ENCODE data around the gene LCA5L. TPM values are rescaled to one million over a fixed set of nuclear protein-coding genes. Genes with fewer than 3 reads are reported as not detected.

LCA5L gene
- total RNA-seq, 1 donor from 2014 or later, result 1.4 TPM

DNA sequence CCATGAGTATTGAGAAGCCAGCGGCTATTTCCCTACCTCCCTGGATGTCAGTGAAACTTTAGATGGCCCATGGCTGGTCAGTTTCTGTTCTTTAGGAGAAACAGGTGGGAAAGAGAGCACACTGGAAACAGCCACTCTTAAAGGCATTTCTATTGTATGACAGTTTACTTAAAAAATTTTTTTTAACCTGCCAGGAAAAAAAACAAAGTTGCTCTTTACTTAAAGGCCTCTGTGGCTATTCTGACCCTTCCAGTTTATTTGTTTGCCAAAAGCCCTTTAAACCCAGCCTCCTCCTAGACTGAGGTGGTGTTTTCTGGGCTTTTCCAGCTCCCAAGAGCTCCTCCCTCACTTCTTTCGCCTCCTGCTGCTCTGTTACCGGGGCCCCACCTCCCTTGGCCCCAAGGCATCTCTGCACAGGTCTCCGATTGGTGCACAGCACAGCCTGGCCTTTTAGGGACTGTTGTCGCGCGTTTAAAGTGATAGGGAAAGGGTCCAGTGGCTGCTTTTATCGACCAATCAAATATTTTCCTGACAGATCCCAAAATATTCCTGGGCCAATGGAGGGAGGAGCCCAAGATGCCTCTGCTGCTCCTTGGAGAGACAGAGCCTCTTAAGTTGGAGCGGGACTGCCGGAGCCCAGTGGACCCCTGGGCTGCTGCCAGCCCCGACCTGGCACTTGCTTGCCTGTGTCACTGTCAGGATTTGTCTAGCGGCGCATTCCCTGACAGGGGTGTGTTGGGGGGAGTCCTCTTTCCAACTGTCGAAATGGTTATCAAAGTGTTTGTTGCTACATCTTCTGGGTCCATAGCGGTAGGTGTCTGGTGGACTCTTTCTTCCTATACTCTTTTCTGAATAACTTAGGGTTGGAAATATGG is 6.0 kb upstream of the LCA5L start, which contains the start of gene SH3BGR:
Gene SH3BGR, plus strand, starts transcription at position 639 of the 875 bp plus-strand sequence. Its CDS starts 127 bp downstream, at position 766.
- DNase-seq (ENCODE audit: low read depth, low spot score), result no peak
- H3K36me3 Mint-ChIP-seq (ENCODE audit: low read depth), result no peaks in the 10 kb centered on the region
- peak within 1 kb of the TSS; percentile 25 for H3K4me3 Mint-ChIP-seq
- peak within 1 kb of the TSS; percentile 88 for H3K27ac Mint-ChIP-seq (ENCODE audit: unreplicated experiment)
- H3K4me1 Mint-ChIP-seq, result peaks cover 17% of the 10 kb centered on the region
- TF ChIP-seq, protein P1, sequence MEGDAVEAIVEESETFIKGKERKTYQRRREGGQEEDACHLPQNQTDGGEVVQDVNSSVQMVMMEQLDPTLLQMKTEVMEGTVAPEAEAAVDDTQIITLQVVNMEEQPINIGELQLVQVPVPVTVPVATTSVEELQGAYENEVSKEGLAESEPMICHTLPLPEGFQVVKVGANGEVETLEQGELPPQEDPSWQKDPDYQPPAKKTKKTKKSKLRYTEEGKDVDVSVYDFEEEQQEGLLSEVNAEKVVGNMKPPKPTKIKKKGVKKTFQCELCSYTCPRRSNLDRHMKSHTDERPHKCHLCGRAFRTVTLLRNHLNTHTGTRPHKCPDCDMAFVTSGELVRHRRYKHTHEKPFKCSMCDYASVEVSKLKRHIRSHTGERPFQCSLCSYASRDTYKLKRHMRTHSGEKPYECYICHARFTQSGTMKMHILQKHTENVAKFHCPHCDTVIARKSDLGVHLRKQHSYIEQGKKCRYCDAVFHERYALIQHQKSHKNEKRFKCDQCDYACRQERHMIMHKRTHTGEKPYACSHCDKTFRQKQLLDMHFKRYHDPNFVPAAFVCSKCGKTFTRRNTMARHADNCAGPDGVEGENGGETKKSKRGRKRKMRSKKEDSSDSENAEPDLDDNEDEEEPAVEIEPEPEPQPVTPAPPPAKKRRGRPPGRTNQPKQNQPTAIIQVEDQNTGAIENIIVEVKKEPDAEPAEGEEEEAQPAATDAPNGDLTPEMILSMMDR (conservative IDR thresholded peaks at IDR 0.05), result no peak
- H3K9me3 Mint-ChIP-seq, result no peaks in the 10 kb centered on the region
- H3K27me3 Mint-ChIP-seq (ENCODE audit: low read depth), result peaks cover 4% of the 10 kb centered on the region

DNA sequence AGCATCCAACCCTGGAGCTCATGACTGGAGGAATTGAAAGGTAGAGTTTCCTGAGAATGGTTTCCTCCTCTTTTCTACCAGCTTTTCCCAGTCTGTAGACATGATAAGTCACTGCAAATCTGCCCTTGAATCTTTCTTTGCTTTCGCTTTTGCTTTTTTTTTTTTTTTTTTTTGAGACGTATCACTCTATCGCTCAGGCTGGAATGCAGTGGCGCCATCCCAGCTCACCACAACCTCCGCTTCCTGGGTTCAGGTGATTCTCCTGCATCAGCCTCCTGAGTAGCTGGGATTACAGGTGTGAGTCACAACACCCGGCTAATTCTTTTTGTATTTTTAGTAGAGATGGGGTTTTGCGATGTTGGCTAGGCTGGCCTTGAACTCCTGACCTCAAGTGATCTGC is 1.7 kb upstream of the LCA5L start:
- TF ChIP-seq, protein P1 (conservative IDR thresholded peaks at IDR 0.05), result no peak
- no peaks in the 10 kb centered on the region for H3K9me3 Mint-ChIP-seq
- H3K27me3 Mint-ChIP-seq (ENCODE audit: low read depth), result peaks cover 7% of the 10 kb centered on the region
- DNase-seq (ENCODE audit: low read depth, low spot score), result no peak
- peaks cover 27% of the 10 kb centered on the region for H3K4me1 Mint-ChIP-seq
- no peak overlapping the region for H3K27ac Mint-ChIP-seq (ENCODE audit: unreplicated experiment)
- peak overlapping the region; percentile 80 for H3K4me3 Mint-ChIP-seq
- H3K36me3 Mint-ChIP-seq (ENCODE audit: low read depth), result no peaks in the 10 kb centered on the region

DNA sequence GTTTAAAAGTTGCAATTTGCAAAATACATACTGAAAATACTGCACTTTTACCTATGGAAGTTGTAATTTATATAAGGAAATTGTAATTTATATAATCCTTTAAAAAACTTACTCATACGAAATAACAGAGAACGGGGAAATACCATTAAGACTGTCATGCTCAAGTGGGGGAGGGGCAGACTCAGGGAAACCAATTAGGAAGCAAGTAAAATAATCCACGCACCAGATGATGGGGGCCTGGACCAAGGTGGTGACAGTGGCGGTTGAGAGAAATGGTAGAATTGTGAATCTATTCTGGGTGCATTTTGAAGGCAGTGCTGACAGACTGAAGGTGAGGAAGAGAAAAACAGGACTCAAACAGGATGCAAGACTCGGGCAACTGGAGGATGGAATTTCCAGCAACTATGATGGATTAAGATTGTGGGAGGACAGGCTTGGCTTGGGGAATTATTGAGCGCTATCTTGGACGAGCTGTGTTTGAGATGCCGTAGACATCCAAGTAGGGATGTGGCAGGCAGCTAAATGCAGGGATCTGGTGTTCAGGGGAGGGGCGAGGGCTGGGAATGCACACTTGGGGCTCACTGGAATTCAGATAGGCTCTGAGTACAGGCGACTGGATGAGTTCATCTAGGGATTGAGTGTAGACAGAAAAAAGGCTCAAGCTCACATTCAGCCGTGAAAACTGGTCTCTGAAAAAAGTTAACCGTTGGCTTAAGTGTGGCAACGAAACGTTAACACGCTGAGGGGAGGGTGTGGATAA is 977 bp downstream of the LCA5L start:
- H3K4me3 Mint-ChIP-seq, result peak overlapping the region; percentile 93
- DNase-seq (ENCODE audit: low read depth, low spot score), result no peak
- H3K27ac Mint-ChIP-seq (ENCODE audit: unreplicated experiment), result peak overlapping the region; percentile 83
- no peaks in the 10 kb centered on the region for H3K36me3 Mint-ChIP-seq (ENCODE audit: low read depth)
- TF ChIP-seq, protein P1 (conservative IDR thresholded peaks at IDR 0.05), result no peak
- H3K4me1 Mint-ChIP-seq, result peaks cover 22% of the 10 kb centered on the region
- peaks cover 4% of the 10 kb centered on the region for H3K27me3 Mint-ChIP-seq (ENCODE audit: low read depth)
- no peaks in the 10 kb centered on the region for H3K9me3 Mint-ChIP-seq

DNA sequence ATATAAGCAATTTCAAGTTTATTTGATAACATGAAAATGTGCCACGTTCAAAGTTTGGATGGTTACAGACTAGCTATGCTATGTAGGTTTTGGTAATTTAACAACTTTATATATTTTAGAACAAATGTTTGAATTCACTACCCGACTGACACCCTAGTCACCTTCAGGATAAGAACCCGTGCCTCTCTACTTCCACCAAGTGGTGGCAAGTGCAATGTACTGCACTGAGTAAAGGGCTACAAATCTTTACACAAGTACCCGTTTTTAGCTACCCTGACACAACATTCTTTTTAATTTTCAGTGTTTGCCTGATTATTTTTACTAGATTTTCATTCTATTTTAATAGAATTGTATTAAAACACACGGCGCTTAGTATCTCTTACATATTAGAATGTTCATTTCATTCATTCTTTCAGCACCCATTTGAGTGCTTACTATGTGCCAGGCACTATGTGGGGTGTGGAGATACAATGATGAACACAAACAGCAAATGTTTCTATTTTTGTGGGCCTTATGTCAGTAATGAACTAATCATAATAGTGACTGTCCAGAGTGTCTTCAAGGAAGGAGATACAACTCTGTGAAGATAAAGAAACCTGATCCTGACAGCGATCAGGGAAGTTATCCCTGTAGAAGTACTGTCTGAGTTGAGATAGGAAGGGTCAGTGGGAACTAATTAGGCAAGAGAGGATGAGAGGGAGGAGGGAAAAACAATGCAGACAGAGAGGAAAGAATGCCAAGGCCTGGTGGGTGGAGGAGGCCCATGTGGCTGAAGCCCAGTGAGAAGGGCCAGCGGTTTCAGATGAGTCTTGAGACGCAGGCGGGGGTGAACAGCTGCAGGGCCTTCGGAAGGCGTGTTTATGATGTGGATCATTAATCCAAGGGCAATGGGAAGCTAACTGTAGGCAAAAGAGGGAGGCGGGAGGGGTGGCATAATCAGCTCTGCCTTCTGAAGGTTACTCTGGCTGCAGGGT is 3.8 kb downstream of the LCA5L start:
- no peak for DNase-seq (ENCODE audit: low read depth, low spot score)
- no peak overlapping the region for H3K27ac Mint-ChIP-seq (ENCODE audit: unreplicated experiment)
- H3K9me3 Mint-ChIP-seq, result no peaks in the 10 kb centered on the region
- peak overlapping the region; percentile 64 for H3K4me3 Mint-ChIP-seq
- TF ChIP-seq, protein P1 (conservative IDR thresholded peaks at IDR 0.05), result peak; percentile 89
- H3K27me3 Mint-ChIP-seq (ENCODE audit: low read depth), result peaks cover 3% of the 10 kb centered on the region
- peaks cover 22% of the 10 kb centered on the region for H3K4me1 Mint-ChIP-seq
- no peaks in the 10 kb centered on the region for H3K36me3 Mint-ChIP-seq (ENCODE audit: low read depth)

DNA sequence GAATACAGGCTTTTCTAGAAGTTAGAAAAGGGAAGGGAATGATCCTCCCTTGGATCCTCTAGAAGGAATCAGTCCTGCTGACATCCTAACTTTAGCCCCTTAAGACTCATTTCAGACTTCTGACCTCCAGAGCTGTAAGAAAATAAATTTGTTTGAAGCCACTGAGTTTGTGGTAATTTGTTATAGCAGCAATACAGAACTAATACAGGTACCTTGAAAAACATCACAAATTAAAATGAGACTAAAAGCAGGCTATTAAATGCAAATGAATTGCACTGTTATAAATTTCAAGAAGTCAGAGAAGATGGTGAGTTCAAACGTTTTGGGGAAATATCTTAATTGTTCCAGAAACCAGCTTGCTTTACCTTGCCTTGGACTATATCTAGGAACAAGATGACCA is 6.3 kb downstream of the LCA5L start:
- no peaks in the 10 kb centered on the region for H3K36me3 Mint-ChIP-seq (ENCODE audit: low read depth)
- TF ChIP-seq, protein P1 (conservative IDR thresholded peaks at IDR 0.05), result no peak
- H3K9me3 Mint-ChIP-seq, result no peaks in the 10 kb centered on the region
- no peaks in the 10 kb centered on the region for H3K27me3 Mint-ChIP-seq (ENCODE audit: low read depth)
- no peak for DNase-seq (ENCODE audit: low read depth, low spot score)
- H3K4me1 Mint-ChIP-seq, result peaks cover 8% of the 10 kb centered on the region
- H3K4me3 Mint-ChIP-seq, result no peak overlapping the region
- no peak overlapping the region for H3K27ac Mint-ChIP-seq (ENCODE audit: unreplicated experiment)
